Muscle of arm (tissue), 12 donors: ENCODE results near the gene PRIMA1. TPM values are rescaled to one million over a fixed set of nuclear protein-coding genes. Genes with fewer than 3 reads are reported as not detected.

Source experiments
- DNase-seq: peaks from one replicate; pipeline ENCODE4 v3.0.0-alpha.2; 2013
- polyA plus RNA-seq, 12 donors: library from polyadenylated mRNA; unstranded; fragments of 120-200 nt; gene quantifications; one replicate each; pipeline ENCODE4 v1.2.1, GENCODE V29; 2013; ENCODE audit not compliant: insufficient read length in 12 of 12

The PRIMA1 gene
- polyA plus RNA-seq, 12 donors: 2.0 to 7.5 (median 3.9) TPM; not detected in 1

DNA sequence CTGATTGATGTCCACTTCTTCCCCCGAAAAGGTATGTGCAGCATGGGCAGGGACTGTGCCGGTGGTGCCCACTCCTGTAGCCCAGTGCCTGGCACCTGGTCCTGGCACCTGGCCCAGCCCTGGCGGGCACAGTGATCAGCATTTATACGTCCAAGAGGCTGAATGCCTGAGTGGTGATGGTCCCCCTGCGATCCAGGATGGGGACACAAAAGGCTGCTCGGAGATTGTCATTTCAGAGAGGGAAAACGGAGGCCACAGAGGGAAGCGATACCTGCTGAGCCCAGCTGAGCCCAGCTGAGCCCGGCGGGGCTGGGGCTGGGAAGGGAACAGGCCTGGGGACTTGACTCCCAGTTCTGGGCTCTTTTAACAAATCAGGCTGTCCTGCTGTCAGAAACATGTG, 55.8 kb downstream of the PRIMA1 start:
- no peak for DNase-seq

DNA sequence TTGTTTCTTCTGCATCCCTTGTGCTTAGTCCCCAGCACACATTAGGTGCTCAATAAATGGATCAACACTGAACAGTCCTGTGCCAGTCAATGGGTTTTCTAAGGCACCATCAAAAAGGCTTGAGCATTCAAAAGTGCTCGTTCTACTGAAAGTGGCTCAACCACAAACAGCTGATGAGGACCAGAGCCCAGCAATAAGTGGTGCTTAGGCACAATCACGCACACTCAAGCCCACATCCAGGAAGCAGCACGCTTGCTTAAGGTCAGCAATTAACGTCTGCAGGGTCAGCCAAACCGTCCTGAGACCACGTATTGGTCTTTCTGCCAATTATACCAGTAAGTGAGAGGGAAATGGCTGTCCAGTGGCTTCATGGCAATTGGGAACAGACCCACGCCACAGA, 56.5 kb downstream of the PRIMA1 start:
- DNase-seq: no peak

DNA sequence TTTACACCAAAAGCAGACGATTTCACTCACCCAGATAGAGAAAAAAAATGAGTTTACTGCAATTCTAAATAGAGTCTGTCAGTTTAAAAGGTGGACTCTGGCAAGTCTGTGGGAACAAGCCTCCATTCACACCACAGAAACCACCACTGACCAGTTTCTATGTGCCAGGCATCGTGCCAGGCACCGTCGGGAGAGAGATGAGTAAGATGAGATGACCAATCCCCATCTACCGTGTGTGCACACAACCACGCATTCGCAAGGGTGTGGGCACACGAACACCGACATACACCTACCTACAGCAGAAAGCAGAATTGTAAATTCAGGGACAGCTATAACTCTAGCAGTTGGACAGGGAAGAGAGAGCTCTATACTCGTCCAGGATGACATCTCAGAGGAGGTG, 58.3 kb downstream of the PRIMA1 start:
- DNase-seq: no peak

DNA sequence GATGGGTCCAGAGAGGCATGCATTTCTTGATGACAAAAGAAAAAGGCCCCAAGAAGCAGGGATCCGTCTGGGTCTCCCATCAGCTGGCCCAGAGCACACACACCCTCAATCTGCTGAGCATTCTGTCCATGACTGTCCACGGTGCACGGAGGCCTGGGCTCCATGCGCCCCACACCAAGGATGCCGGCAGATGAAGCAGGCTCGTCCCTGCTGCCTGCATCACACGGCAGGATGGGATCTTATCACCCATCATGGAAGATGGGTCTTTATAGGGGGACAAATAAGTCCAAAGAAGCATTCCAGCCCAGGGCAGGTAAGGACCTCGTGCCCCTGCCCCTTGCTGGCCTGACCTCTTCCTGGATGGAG, 59.7 kb downstream of the PRIMA1 start:
- no peak for DNase-seq

DNA sequence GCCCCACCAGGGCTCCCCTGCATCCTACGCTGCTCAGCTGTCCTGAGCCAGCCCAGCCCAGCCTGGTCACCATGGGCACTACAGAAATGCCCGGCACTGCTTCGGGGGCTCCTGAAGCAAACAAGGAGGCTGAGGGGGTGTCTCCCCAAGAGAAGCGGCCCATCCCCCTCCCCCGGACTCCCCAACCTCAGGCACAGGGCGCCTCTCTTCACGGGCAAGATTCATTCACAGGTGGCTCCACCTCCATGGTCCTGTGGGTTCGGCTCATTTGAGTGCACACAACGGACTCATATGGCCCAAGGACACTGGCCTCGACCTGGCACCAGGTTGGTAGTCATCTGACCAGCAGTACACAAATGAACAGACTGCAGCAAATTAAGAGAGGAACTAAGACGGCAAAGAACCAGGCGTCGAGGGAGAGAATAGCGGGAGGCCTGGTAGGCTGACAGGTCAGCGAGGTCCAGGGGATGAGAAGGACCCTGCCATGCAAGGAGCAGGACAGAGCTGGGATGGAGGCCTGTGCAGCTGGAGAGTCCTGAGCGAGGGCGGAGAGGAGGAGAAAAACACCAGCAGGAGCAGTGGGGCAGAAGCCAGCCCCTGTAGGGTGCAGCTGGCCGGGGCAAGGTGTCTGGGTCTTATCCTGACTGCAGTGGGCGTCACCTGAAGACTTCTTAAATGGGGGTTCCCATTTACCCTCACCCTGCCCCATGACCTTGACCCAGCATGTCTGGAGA, 60.2 kb downstream of the PRIMA1 start:
- no peak for DNase-seq

GRCh38 chr14:93727039-93727740, 61.1 kb downstream of the PRIMA1 start:
- DNase-seq: no peak

GRCh38 chr14:93725993-93726392, 62.3 kb downstream of the PRIMA1 start:
- DNase-seq: no peak

- no peak for DNase-seq
Observed at GRCh38 chr14:93725002-93725582, 63.2 kb downstream of the PRIMA1 start.

- no peak for DNase-seq
Observed at GRCh38 chr14:93723001-93723400, 65.3 kb downstream of the PRIMA1 start.

DNA sequence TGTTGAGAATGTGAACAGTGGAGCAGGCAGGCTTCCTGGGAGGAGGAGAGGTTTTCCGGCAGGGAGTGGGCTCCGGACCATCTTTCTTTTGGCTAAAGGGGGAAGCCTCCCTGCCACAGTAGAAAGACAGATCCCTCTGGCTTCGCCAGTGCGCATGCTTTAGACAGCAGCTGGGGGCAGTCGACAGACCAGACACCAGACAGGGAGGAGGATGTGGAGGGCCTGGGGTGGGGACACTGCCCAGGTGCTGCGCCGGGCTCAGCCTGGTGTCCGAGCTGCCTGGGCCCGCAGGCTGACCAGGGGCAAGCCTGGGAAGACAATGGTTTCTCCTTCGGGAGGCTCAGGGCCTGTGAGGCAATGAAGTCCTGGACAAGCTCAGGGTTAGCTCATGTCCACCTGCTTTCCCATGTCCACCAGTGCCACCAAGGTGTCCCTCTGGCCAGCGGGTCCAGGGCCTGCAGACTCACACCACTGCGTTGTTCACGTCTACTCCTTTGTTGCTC, 67.3 kb downstream of the PRIMA1 start:
- DNase-seq: no peak

GRCh38 chr14:93720076-93720815, 68.0 kb downstream of the PRIMA1 start:
- DNase-seq: no peak

GRCh38 chr14:93719256-93719655, 69.0 kb downstream of the PRIMA1 start:
- no peak for DNase-seq

DNA sequence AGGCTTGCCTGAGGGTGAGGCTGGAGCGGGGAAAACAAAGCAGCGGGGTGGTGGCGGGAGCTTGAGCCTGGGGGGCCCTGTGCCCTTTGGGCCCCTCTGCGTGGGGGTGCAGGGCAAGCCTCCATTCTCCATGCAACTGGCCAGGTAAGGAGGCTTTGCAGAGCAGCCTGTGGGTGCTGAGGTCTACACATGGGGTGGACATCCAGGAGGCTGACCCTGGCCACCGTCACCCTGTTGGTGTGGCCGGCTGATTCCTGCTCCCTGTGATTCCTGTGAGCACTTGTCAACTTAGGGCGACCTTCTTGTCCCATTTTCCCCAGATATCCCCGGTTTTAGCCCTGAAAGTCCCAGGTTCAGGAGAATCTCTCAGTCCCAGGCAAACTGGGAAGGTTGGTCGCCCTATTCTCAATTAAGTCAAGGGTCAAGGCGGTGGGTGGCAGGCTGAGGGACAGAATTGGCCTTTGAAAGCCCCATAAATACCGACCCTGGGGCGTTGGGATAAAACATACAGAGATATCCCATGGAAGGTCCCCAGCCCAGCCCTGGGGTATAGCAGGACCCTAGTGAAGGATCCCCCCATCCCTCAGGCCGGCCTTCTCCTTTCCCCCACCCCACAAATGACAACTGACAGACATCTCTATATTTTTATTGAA, 70.5 kb downstream of the PRIMA1 start:
- no peak for DNase-seq

GRCh38 chr14:93716746-93717667, 71.3 kb downstream of the PRIMA1 start:
- no peak for DNase-seq

- no peak for DNase-seq
Observed at GRCh38 chr14:93716002-93716745, 72.1 kb downstream of the PRIMA1 start.

DNA sequence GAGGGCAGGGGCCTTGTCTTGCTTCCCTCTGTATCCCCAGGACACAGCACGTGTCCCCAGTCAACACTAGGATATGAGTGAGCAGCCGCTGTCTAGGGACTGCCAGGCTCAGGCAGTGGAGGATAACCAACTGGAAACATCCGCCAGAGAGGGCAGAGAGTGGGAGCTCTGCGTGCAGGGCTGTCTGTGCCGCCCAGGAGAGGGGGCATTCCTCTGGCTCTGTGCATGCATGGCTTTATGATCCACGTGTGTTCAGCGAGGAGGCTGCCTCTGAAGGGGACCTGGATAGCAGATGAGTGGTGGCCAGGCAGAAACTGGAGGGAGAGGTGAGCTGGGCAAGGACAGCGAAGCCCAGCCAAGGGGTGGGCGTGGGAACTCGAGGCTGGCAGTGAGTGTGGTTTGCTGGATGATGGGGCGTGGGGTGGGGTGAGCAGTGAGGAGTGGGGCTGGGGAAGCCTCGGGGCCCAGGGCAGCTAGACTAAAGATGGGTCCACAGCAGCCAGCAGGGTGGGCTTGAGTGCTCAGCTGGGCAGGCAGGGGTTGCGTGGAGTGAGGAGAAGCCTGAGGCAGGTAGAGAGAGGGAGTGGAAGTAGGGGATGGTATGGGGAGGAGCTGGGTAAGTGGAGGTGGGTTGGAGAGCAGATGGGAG, 72.9 kb downstream of the PRIMA1 start:
- no peak for DNase-seq

DNA sequence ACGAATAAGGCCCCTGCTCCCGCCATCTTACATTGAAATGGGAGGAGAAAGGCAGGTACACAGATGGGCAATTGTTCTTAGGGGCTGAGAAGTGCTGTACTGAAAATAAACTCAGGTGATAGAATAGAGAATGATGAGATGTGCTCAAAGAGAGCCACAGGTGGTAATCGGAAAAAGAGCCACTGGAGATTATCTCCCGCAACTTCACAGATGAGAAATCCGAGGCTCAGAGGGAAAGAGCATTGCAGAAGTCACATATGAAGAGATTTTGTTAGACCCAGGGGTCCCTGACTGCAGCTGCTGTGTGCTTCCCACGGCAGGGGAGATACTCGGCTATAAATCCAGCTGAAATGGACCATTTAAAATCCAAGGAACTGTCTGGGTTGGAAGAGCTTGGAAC, 73.7 kb downstream of the PRIMA1 start:
- no peak for DNase-seq

DNA sequence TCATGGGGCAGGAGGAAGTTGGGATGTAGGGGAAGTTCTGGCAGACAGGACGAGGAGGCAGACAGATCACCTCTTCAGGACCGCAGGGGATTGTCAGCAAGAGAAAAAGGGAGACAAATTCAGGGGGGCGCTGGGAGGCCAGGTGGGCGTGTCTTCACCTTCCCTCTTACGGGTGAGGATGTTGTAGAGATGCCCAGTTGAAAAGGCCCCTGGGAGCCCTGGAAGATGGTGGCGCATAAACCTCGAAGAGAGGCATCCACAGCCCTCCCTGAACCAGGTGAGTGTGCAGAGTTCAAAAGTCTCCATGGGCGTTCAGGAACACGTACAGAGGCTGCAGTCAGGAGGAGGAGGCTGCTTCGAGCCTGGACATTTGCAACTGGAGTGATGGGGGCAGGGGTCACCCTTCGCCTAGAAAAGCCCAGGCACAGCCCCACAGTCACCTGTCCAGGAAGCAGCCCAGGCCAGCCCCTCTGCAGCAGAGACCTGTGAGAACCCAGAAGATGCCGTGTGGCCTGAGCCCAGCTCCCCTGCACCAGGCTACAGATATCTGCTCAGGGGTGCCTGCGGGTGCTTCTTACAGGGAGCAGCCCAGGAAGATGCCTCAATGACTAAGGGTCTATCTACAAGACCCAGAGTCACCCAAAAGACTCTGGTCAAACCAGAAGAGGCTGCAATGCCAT, 74.4 kb downstream of the PRIMA1 start:
- no peak for DNase-seq
